GM23338 (cell line): ENCODE results near the gene CMIP.

Source experiments
- CREB1 ChIP-seq: fragments of 250-450 bp; sonication (Bioruptor Pico); IDR thresholded peaks from 2 replicates; pipeline ENCODE4 v1.5.0; 2020; ENCODE audit warnings: low read depth, mild to moderate bottlenecking, moderate library complexity
- EZH2 ChIP-seq: fragments of 200-600 bp; sonication (generic); IDR thresholded peaks from one replicate; pipeline ENCODE4 v1.8.0; 2017; ENCODE audit warnings: antibody characterized with exemption, mild to moderate bottlenecking, low read depth; ENCODE audit not compliant: unreplicated experiment
- EZH2phosphoT487 ChIP-seq: fragments of 200-600 bp; sonication (generic); IDR thresholded peaks from one replicate; pipeline ENCODE4 v1.8.1; 2018; ENCODE audit warnings: antibody characterized with exemption; ENCODE audit not compliant: unreplicated experiment
- JUNB ChIP-seq: IDR thresholded peaks from one replicate; pipeline ENCODE4 v1.6.1; 2016; ENCODE audit warnings: antibody characterized with exemption; ENCODE audit not compliant: unreplicated experiment
- NANOG ChIP-seq: IDR thresholded peaks from 2 replicates; pipeline ENCODE4 v1.6.1; 2016; ENCODE audit warnings: antibody characterized with exemption, borderline replicate concordance
- POLR2AphosphoS5 ChIP-seq: IDR thresholded peaks from 2 replicates; pipeline ENCODE4 v1.6.1; 2016; ENCODE audit warnings: antibody characterized with exemption, low read depth
- REST ChIP-seq: IDR thresholded peaks from one replicate; pipeline ENCODE4 v1.6.1; 2018; ENCODE audit warnings: antibody characterized with exemption; ENCODE audit not compliant: unreplicated experiment
- ZNF331 ChIP-seq: fragments of 250-450 bp; sonication (Bioruptor Pico); IDR thresholded peaks from 2 replicates; pipeline ENCODE4 v1.5.0; 2020; ENCODE audit warnings: low read depth, mild to moderate bottlenecking, moderate library complexity
- TF ChIP-seq, protein P1 (sequence below), 2 experiments: fragments of 200-600 bp in 1 of 2; sonication (generic) in 1 of 2; conservative IDR thresholded peaks; 2 replicates each; pipeline versions ENCODE4 v1.5.1 to v1.6.1; 2016 to 2017; ENCODE audit warnings: antibody characterized with exemption in 2 of 2, low read depth in 2 of 2, mild to moderate bottlenecking in 2 of 2, moderate library complexity in 1 of 2
- TF ChIP-seq, protein P2 (sequence below): IDR thresholded peaks from 2 replicates; pipeline ENCODE4 v1.6.1; 2016; ENCODE audit warnings: antibody characterized with exemption

DNA sequence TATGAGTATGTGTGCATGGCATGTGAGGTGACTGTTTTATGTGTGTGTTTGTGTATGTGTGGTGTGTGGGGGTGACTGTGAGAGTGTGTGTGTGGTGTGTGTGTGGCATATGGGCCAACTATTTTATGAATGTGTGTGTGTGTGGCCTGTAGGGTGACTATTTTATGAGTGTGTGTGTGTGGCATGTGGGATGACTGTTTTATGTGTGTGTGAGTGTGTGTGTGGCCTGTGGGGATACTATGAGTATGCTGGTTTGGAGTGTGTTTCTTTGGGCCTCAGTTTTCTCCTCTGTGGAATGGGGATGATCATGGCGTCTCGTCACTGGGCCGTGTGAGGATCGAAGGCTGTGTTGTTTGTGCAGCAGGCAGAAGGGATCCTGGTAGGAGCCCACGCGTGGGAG lies 182.4 kb downstream of the CMIP start:
- TF ChIP-seq EZH2phosphoT487, result no peak
- no peak for TF ChIP-seq JUNB
- TF ChIP-seq, protein P1, sequence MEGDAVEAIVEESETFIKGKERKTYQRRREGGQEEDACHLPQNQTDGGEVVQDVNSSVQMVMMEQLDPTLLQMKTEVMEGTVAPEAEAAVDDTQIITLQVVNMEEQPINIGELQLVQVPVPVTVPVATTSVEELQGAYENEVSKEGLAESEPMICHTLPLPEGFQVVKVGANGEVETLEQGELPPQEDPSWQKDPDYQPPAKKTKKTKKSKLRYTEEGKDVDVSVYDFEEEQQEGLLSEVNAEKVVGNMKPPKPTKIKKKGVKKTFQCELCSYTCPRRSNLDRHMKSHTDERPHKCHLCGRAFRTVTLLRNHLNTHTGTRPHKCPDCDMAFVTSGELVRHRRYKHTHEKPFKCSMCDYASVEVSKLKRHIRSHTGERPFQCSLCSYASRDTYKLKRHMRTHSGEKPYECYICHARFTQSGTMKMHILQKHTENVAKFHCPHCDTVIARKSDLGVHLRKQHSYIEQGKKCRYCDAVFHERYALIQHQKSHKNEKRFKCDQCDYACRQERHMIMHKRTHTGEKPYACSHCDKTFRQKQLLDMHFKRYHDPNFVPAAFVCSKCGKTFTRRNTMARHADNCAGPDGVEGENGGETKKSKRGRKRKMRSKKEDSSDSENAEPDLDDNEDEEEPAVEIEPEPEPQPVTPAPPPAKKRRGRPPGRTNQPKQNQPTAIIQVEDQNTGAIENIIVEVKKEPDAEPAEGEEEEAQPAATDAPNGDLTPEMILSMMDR (conservative IDR thresholded peaks at IDR 0.05; ENCODE audit: low read depth in 2 of 2), result no peak
- TF ChIP-seq POLR2AphosphoS5, result no peak
- no peak for TF ChIP-seq EZH2
- no peak for TF ChIP-seq REST
- no peak for TF ChIP-seq CREB1 (CRISPR knock-in tag)
- TF ChIP-seq, protein P2, sequence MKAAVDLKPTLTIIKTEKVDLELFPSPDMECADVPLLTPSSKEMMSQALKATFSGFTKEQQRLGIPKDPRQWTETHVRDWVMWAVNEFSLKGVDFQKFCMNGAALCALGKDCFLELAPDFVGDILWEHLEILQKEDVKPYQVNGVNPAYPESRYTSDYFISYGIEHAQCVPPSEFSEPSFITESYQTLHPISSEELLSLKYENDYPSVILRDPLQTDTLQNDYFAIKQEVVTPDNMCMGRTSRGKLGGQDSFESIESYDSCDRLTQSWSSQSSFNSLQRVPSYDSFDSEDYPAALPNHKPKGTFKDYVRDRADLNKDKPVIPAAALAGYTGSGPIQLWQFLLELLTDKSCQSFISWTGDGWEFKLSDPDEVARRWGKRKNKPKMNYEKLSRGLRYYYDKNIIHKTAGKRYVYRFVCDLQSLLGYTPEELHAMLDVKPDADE, result no peak
- TF ChIP-seq ZNF331 (CRISPR knock-in tag), result no peak
- no peak for TF ChIP-seq NANOG
